ENCODE measurements around the gene MPP1. TPM values are rescaled to one million over a fixed set of nuclear protein-coding genes. Genes with fewer than 3 reads are reported as not detected.

MPP1 gene
- total and polyA plus RNA-seq, 9 of the 15 experiments (the other 6 are each of a cell fraction or from before 2014, with no cell fraction given): 227 to 395 (median 283) TPM

DNA sequence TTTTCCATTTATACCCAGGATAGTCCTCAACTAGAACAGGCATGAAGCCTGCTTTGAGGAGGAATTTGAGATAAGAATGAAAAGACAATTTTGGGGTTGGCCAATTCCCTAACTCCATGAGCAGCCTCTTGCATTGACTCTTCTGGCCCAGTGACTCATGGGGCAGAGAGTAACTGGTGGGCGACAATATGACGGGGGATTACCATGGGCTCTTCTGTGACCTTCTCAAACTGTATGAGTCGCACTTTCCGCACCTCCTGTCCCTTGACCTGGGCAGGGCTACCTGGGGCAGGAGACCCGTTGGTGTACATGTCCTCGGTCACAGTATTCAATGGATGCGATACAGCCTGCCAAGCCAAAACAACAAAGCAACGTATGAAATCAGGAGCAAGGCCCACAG lies 13.3 kb downstream of the MPP1 start (continued):
- TF ChIP-seq, protein P1, sequence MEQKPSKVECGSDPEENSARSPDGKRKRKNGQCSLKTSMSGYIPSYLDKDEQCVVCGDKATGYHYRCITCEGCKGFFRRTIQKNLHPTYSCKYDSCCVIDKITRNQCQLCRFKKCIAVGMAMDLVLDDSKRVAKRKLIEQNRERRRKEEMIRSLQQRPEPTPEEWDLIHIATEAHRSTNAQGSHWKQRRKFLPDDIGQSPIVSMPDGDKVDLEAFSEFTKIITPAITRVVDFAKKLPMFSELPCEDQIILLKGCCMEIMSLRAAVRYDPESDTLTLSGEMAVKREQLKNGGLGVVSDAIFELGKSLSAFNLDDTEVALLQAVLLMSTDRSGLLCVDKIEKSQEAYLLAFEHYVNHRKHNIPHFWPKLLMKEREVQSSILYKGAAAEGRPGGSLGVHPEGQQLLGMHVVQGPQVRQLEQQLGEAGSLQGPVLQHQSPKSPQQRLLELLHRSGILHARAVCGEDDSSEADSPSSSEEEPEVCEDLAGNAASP (IDR thresholded peaks at IDR 0.05): no peak
- TF ChIP-seq PML (IDR thresholded peaks at IDR 0.05; ENCODE audit: low read length): no peak
- TF ChIP-seq GATA2 (CRISPR knock-in tag; IDR thresholded peaks at IDR 0.05): no peak
- no peak for TF ChIP-seq HNRNPUL1 (IDR thresholded peaks at IDR 0.05; ENCODE audit: low read length)
- TF ChIP-seq ZNF778 (CRISPR knock-in tag; IDR thresholded peaks at IDR 0.05): no peak

DNA sequence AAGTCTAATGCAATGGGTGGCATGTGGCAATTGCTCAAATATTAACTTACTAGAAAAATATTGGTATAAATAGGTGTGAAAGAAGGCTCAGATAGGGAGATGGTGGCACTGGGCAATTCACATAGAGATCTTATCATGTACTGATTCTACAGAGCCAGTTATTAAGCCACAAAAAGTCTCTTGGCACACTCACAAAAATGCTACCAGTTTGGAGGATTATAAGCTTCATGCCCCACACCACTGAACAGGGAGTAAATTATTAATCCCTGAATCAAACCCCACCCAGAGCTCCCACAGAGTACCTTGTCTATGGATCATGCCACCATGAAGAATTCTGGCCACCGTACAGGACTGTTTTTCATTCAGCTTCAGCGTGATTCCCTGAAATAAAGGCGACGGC lies 13.8 kb downstream of the MPP1 start:
- Histone ChIP-seq H3K4me1 (replicated peaks in 1 of 2; ENCODE audit: control insufficient read depth in 2 of 2, insufficient read depth in 2 of 2, low read length in 2 of 2) (peaks cover 15 to 37% of the 10 kb centered on the region in 2 experiments; a peak in 4 of 5 replicates), H3K9me3 (replicated peaks; ENCODE audit: control insufficient read depth, insufficient read depth, low read depth, low read length) (no peaks in the 10 kb centered on the region), H3K79me2 (ENCODE audit: control insufficient read depth, insufficient read depth, low read length) (peaks cover 98% of the 10 kb centered on the region), H3K9me1 (ENCODE audit: control insufficient read depth, insufficient read depth, low read length) (peaks cover 4% of the 10 kb centered on the region), H3K4me3 (no peak overlapping the region), H2AFZ (ENCODE audit: low read depth, low read length) (no peak overlapping the region), H3K27ac (ENCODE audit: extremely low read depth, low read depth, low read length) (peak overlapping the region; percentile 12; the same call in 1 of the 3 replicates), H4K20me1 (replicated peaks; ENCODE audit: control insufficient read depth, insufficient read depth, low read length) (peaks cover 5% of the 10 kb centered on the region; the same call in 1 of the 2 replicates), H3K4me2 (ENCODE audit: insufficient read depth, low read length) (no peak overlapping the region), H3K36me3 (ENCODE audit: control insufficient read depth, insufficient read depth, low read length) (peaks cover 88% of the 10 kb centered on the region), H3K9ac (ENCODE audit: insufficient read depth in 1 of 2, low read depth in 2 of 2, low read length in 2 of 2) (no peak overlapping the region), H3K27me3 (ENCODE audit: control insufficient read depth in 2 of 2, insufficient read depth in 2 of 2, low read length in 2 of 2) (no peaks in the 10 kb centered on the region)
- intact Hi-C loops (cut with micrococcal nuclease) (no loop called here), in situ Hi-C loops (cut with MboI) (no loop called here)
- no peak for FAIRE-seq
- no peak for ATAC-seq
- no TSS peak for BruUV-seq (replicated peaks)
- CTCF ChIA-PET (ENCODE audit: low intra/inter-chr PET ratio): no interaction called here
- DNase-seq (ENCODE audit: extremely low read depth in 1 of 4, low spot score in 3 of 4): no peak
- POLR2A ChIA-PET: interaction anchor here (1.4 to 3.4 kb wide), 3 partner anchors 12 to 19 kb away, joined by 4 to 14 read pairs (median 12); no protein-coding TSS in a partner anchor
- 100% methylated on average over 3 of the region's 4 CpGs for WGBS (ENCODE audit: insufficient coverage, low coverage, missing lambda C conversion rate)
- TF ChIP-seq NFE2 (IDR thresholded peaks at IDR 0.05; ENCODE audit: low read depth): no peak
- no peak for TF ChIP-seq PHF20 (IDR thresholded peaks at IDR 0.05; ENCODE audit: partially characterized antibody)
- TF ChIP-seq, protein P2, sequence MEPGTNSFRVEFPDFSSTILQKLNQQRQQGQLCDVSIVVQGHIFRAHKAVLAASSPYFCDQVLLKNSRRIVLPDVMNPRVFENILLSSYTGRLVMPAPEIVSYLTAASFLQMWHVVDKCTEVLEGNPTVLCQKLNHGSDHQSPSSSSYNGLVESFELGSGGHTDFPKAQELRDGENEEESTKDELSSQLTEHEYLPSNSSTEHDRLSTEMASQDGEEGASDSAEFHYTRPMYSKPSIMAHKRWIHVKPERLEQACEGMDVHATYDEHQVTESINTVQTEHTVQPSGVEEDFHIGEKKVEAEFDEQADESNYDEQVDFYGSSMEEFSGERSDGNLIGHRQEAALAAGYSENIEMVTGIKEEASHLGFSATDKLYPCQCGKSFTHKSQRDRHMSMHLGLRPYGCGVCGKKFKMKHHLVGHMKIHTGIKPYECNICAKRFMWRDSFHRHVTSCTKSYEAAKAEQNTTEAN (CRISPR knock-in tag; IDR thresholded peaks at IDR 0.05): no peak
- no peak for TF ChIP-seq ZBTB26 (CRISPR knock-in tag; IDR thresholded peaks at IDR 0.05)
- TF ChIP-seq MNT (conservative IDR thresholded peaks at IDR 0.05): no peak
- TF ChIP-seq CHD2 (IDR thresholded peaks at IDR 0.05; ENCODE audit: low read depth, low read length): no peak
- TF ChIP-seq RBM39 (optimal IDR thresholded peaks at IDR 0.05; ENCODE audit: low read depth, low read length): no peak
- TF ChIP-seq MAZ (CRISPR knock-in tag; conservative IDR thresholded peaks at IDR 0.05 in 1 of 2, IDR thresholded peaks at IDR 0.05 in 1 of 2): no peak
- TF ChIP-seq SREBF1 (IDR thresholded peaks at IDR 0.05; ENCODE audit: borderline replicate concordance, low read depth, low read length): no peak
- TF ChIP-seq EZH2 (IDR thresholded peaks at IDR 0.05; ENCODE audit: borderline replicate concordance, low read depth, low read length): no peak
